ENCODE data around the gene GTF3C4.
A peak's percentile ranks its signal among the peaks of the same experiment; 100 is the strongest.

Gene GTF3C4

GRCh38 chr9:132669698-132670456, 387 bp upstream of the GTF3C4 start, which contains the start of gene DDX31:
Gene DDX31, minus strand, starts transcription at chr9:132669983. Its CDS starts 49 bp downstream, at chr9:132669934.
- Histone ChIP-seq H3K9me3 (ENCODE audit: control insufficient read depth, insufficient read depth, low read length) (no peaks in the 10 kb centered on the region), H3K4me3 (ENCODE audit: low read length) (peak within 1 kb of the TSS; percentile 94), H3K36me3 (ENCODE audit: control insufficient read depth, insufficient read depth, low read length) (no peaks in the 10 kb centered on the region), H3K4me1 (ENCODE audit: control insufficient read depth, insufficient read depth, low read length) (no peaks in the 10 kb centered on the region; the same call in 1 of the 2 replicates), H3K27me3 (ENCODE audit: control insufficient read depth, insufficient read depth, low read length) (no peaks in the 10 kb centered on the region), H3K27ac (ENCODE audit: low read length) (no peak within 1 kb of the TSS)
- DNase-seq (ENCODE audit: low read depth, low spot score), result no peak
- no CpG with 5 or more reads among the region's 77 CpGs for WGBS (ENCODE audit: insufficient coverage, insufficient read length)

DNA sequence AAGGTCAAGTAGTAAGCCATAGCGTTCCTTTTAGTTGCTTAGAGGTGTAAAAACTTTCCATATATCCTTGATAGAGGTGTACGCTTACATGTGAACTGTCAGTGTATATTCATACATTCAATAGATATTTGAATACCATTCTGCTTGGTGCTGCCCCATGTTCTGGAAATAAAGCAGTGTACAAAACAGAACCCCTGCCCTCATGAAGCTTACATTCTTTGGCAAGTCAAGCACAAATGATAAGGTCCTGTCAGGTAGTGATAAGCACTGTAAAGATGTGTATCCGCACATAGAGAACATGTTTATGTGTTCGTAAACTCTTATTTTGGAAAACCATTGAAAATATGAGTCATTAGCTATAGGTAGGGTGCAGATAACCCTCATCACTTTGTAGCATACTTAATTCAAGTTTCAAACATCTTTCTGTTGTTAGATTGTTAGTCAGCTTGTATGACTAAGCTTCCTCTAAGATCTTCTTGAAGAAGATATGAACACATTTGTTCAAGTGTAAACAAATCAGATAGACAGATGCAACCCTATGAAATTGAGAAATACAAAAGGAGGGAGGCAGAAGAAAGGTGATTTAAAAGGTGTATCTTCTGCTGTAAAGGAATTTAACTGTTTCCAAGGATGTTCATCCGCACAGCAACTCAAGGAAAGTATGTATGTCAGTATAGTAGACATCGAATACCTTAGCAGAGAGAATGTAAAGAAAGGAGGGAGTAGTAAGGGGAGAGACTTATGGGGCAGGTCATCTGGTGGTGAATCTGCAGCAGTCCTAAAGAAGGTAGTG, 1.6 kb downstream of the GTF3C4 start:
- no CpG with 5 or more reads among the region's 6 CpGs for WGBS (ENCODE audit: insufficient coverage, insufficient read length)
- no peak overlapping the region for H3K27ac ChIP-seq (ENCODE audit: low read length)
- no peaks in the 10 kb centered on the region for H3K36me3 ChIP-seq (ENCODE audit: control insufficient read depth, insufficient read depth, low read length)
- no peaks in the 10 kb centered on the region for H3K9me3 ChIP-seq (ENCODE audit: control insufficient read depth, insufficient read depth, low read length)
- H3K4me1 ChIP-seq (ENCODE audit: control insufficient read depth, insufficient read depth, low read length), result no peaks in the 10 kb centered on the region; the same call in 1 of the 2 replicates
- H3K4me3 ChIP-seq (ENCODE audit: low read length), result peak overlapping the region; percentile 94; the same call in 1 of the 2 replicates
- DNase-seq (ENCODE audit: low read depth, low spot score), result no peak
- no peaks in the 10 kb centered on the region for H3K27me3 ChIP-seq (ENCODE audit: control insufficient read depth, insufficient read depth, low read length)

DNA sequence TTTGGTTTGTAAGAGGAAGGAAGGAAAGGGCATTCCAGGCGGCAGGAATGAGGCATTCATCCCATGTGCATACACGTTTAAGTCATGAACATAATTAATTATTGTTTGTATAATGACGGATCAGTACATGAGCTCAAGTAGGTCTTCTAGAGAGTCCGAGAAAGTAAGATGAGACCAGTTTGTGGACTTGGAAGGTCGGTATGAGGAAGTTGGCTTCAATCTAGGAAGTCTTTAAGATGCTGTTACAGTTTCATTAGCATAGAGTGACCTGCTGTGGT, 2.1 kb downstream of the GTF3C4 start:
- Histone ChIP-seq H3K4me3 (ENCODE audit: low read length) (no peak overlapping the region), H3K27ac (ENCODE audit: low read length) (no peak overlapping the region), H3K4me1 (ENCODE audit: control insufficient read depth, insufficient read depth, low read length) (no peaks in the 10 kb centered on the region; the same call in 1 of the 2 replicates), H3K9me3 (ENCODE audit: control insufficient read depth, insufficient read depth, low read length) (no peaks in the 10 kb centered on the region), H3K27me3 (ENCODE audit: control insufficient read depth, insufficient read depth, low read length) (no peaks in the 10 kb centered on the region), H3K36me3 (ENCODE audit: control insufficient read depth, insufficient read depth, low read length) (no peaks in the 10 kb centered on the region)
- no peak for DNase-seq (ENCODE audit: low read depth, low spot score)
- WGBS (ENCODE audit: insufficient coverage, insufficient read length), result no CpG with 5 or more reads among the region's 5 CpGs

DNA sequence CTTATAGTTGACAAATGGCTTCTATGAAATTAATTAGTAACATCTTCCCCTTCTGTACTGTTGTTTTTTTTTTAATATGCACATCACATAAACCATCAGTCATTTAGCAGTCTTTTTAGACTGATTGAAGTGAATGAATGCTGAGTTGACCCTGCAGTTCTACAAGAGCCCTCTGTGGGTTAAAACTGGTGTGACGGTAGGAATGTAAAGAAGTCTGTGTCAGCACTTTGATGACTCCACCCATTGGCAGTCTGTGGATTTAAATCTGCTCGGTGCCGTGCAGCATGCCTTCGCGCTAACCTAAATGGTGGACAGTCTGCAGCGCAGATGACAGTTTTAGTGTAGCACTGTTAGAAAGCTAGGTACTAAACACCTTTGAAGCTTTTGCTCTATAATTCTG, 3.1 kb downstream of the GTF3C4 start:
- Histone ChIP-seq H3K4me1 (ENCODE audit: control insufficient read depth, insufficient read depth, low read length) (no peaks in the 10 kb centered on the region; the same call in 1 of the 2 replicates), H3K4me3 (ENCODE audit: low read length) (no peak overlapping the region), H3K9me3 (ENCODE audit: control insufficient read depth, insufficient read depth, low read length) (no peaks in the 10 kb centered on the region), H3K36me3 (ENCODE audit: control insufficient read depth, insufficient read depth, low read length) (peaks cover 6% of the 10 kb centered on the region; the same call in 1 of the 2 replicates), H3K27me3 (ENCODE audit: control insufficient read depth, insufficient read depth, low read length) (no peaks in the 10 kb centered on the region), H3K27ac (ENCODE audit: low read length) (no peak overlapping the region)
- WGBS (ENCODE audit: insufficient coverage, insufficient read length), result no CpG with 5 or more reads among the region's 6 CpGs
- no peak for DNase-seq (ENCODE audit: low read depth, low spot score)

DNA sequence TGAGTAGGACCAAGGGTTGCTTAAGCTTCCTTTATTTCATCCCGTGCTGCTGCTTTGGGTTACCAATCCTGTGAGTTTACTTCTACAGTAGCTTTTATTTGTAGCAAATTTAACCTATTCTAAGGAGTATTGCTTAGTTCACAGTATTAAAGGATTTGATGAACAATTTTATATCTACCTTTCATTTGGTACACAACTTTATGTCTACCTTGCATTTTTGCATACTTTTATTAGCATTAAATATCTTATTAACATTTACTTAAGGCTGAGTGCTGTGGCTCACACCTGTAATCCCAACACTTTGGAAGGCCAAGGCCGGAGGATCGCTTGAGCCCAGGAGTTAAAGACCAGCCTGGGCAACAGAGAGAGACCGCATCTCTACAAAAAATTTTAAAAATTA, 4.2 kb downstream of the GTF3C4 start:
- no CpG with 5 or more reads among the region's 4 CpGs for WGBS (ENCODE audit: insufficient coverage, insufficient read length)
- Histone ChIP-seq H3K4me1 (ENCODE audit: control insufficient read depth, insufficient read depth, low read length) (no peaks in the 10 kb centered on the region; the same call in 1 of the 2 replicates), H3K27ac (ENCODE audit: low read length) (no peak overlapping the region), H3K27me3 (ENCODE audit: control insufficient read depth, insufficient read depth, low read length) (no peaks in the 10 kb centered on the region), H3K4me3 (ENCODE audit: low read length) (no peak overlapping the region), H3K9me3 (ENCODE audit: control insufficient read depth, insufficient read depth, low read length) (no peaks in the 10 kb centered on the region), H3K36me3 (ENCODE audit: control insufficient read depth, insufficient read depth, low read length) (peaks cover 13% of the 10 kb centered on the region; the same call in 1 of the 2 replicates)
- no peak for DNase-seq (ENCODE audit: low read depth, low spot score)

- no peak for DNase-seq (ENCODE audit: low read depth, low spot score)
- Histone ChIP-seq H3K27ac (ENCODE audit: low read length) (no peak overlapping the region), H3K27me3 (ENCODE audit: control insufficient read depth, insufficient read depth, low read length) (no peaks in the 10 kb centered on the region), H3K4me1 (ENCODE audit: control insufficient read depth, insufficient read depth, low read length) (no peaks in the 10 kb centered on the region), H3K9me3 (ENCODE audit: control insufficient read depth, insufficient read depth, low read length) (no peaks in the 10 kb centered on the region), H3K4me3 (ENCODE audit: low read length) (no peak overlapping the region), H3K36me3 (ENCODE audit: control insufficient read depth, insufficient read depth, low read length) (peaks cover 14% of the 10 kb centered on the region; the same call in 1 of the 2 replicates)
- WGBS (ENCODE audit: insufficient coverage, insufficient read length), result no CpG with 5 or more reads among the region's 8 CpGs
Measured at GRCh38 chr9:132677976-132678375, 7.7 kb downstream of the GTF3C4 start.

DNA sequence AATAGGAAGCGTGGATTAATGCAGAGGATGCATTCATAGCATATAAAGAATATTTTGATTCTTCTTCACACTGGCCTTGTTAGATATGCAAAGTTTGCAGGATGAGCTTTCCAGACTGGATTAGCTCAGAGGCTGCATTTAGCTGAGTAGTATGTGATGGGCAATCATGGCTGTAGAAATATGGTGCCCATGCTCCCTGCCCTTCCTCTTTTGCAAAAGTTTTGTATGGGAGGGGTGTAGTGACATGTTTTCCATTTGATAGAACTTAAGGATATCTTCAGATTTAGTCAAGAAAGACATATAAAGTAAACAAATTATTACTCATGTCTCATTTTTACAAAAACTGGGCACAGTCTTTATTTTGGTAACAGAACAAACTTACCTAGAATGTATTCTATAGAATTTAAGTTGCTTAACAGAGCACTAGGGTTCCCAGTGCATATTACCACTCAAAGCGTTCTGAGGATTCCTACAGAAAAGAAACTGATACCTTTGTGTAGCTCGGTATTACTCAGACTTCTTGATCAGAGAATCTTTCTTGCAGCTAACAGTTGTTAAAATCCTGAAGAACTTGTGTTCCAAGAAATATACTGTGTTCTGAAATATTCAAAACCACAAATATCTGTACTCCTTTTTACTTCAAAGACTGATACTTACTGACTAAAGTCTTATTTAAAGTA, 9.8 kb downstream of the GTF3C4 start:
- H3K27ac ChIP-seq (ENCODE audit: low read length), result no peak overlapping the region
- H3K9me3 ChIP-seq (ENCODE audit: control insufficient read depth, insufficient read depth, low read length), result no peaks in the 10 kb centered on the region
- DNase-seq (ENCODE audit: low read depth, low spot score), result no peak
- H3K4me1 ChIP-seq (ENCODE audit: control insufficient read depth, insufficient read depth, low read length), result no peaks in the 10 kb centered on the region
- no CpG with 5 or more reads among the region's 3 CpGs for WGBS (ENCODE audit: insufficient coverage, insufficient read length)
- no peaks in the 10 kb centered on the region for H3K27me3 ChIP-seq (ENCODE audit: control insufficient read depth, insufficient read depth, low read length)
- no peak overlapping the region for H3K4me3 ChIP-seq (ENCODE audit: low read length)
- H3K36me3 ChIP-seq (ENCODE audit: control insufficient read depth, insufficient read depth, low read length), result peaks cover 23% of the 10 kb centered on the region; the same call in 1 of the 2 replicates

DNA sequence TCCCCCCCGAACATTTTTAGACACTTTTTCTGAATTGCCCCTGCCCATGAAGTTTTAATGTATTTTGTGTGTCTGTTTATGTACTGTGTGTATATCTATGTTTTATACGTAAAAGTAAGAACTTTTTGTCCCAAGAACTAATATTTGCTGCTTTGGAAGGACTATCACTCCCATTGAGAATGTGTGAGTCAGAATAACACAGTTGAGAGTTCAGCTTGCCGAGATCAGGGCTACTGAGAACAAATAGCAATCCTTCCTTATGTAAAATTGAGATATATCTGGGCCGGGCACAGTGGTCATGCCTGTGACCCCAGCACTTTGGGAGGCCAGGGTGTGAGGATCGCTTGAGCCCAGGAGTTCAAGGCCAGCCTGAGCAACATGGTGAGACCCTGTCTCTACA, 11.3 kb downstream of the GTF3C4 start:
- WGBS (ENCODE audit: insufficient coverage, insufficient read length), result no CpG with 5 or more reads among the region's 5 CpGs
- DNase-seq (ENCODE audit: low read depth, low spot score), result no peak
- H3K27me3 ChIP-seq (ENCODE audit: control insufficient read depth, insufficient read depth, low read length), result no peaks in the 10 kb centered on the region
- no peaks in the 10 kb centered on the region for H3K9me3 ChIP-seq (ENCODE audit: control insufficient read depth, insufficient read depth, low read length)
- H3K4me3 ChIP-seq (ENCODE audit: low read length), result no peak overlapping the region
- H3K27ac ChIP-seq (ENCODE audit: low read length), result no peak overlapping the region
- H3K36me3 ChIP-seq (ENCODE audit: control insufficient read depth, insufficient read depth, low read length), result peaks cover 31% of the 10 kb centered on the region
- H3K4me1 ChIP-seq (ENCODE audit: control insufficient read depth, insufficient read depth, low read length), result no peaks in the 10 kb centered on the region

DNA sequence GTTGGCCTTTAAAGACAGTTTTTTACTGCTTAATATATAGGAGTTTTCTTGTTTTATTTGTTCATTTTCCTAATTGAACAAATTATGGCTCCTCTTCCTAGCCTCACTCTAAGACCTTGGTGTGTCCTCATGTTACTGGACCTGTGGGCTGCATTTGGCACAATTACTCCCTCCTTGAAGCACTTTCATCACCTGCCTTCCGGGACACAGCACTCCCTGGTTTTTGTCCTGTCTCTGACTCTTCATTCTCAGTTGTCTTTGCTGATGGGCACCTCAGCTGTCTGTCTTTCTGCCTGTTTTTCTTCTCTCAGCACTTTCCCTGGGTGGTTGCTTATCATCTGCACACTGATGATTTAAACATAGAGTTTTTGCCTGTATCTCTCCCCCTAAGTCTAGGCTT, 13.6 kb downstream of the GTF3C4 start:
- no peaks in the 10 kb centered on the region for H3K27me3 ChIP-seq (ENCODE audit: control insufficient read depth, insufficient read depth, low read length)
- no peak overlapping the region for H3K4me3 ChIP-seq (ENCODE audit: low read length)
- H3K4me1 ChIP-seq (ENCODE audit: control insufficient read depth, insufficient read depth, low read length), result no peaks in the 10 kb centered on the region
- no CpG with 5 or more reads among the region's 1 CpG for WGBS (ENCODE audit: insufficient coverage, insufficient read length)
- no peak for DNase-seq (ENCODE audit: low read depth, low spot score)
- H3K27ac ChIP-seq (ENCODE audit: low read length), result no peak overlapping the region
- H3K36me3 ChIP-seq (ENCODE audit: control insufficient read depth, insufficient read depth, low read length), result peaks cover 30% of the 10 kb centered on the region
- H3K9me3 ChIP-seq (ENCODE audit: control insufficient read depth, insufficient read depth, low read length), result no peaks in the 10 kb centered on the region

GRCh38 chr9:132690696-132691095, 20.4 kb downstream of the GTF3C4 start:
- Histone ChIP-seq H3K27me3 (ENCODE audit: control insufficient read depth, insufficient read depth, low read length) (no peaks in the 10 kb centered on the region), H3K9me3 (ENCODE audit: control insufficient read depth, insufficient read depth, low read length) (no peaks in the 10 kb centered on the region), H3K36me3 (ENCODE audit: control insufficient read depth, insufficient read depth, low read length) (peaks cover 19% of the 10 kb centered on the region), H3K27ac (ENCODE audit: low read length) (no peak overlapping the region), H3K4me1 (ENCODE audit: control insufficient read depth, insufficient read depth, low read length) (no peaks in the 10 kb centered on the region), H3K4me3 (ENCODE audit: low read length) (no peak overlapping the region)
- no peak for DNase-seq (ENCODE audit: low read depth, low spot score)
- no CpG with 5 or more reads among the region's 1 CpG for WGBS (ENCODE audit: insufficient coverage, insufficient read length)

All from iPS DF 6.9 (cell line).